HG03432 (cell line): ENCODE results near the gene MBNL2.
"Not testable (repeated sequence)": the region's sequence is repeated elsewhere in the genome, so short reads cannot be mapped to it uniquely, and the experiment has no call there.

Experiments
- ATAC-seq: cut with Tn5 transposase; IDR thresholded peaks from one replicate; pipeline ENCODE4 v1.9.1; 2021; ENCODE audit warnings: mild to moderate bottlenecking, moderate library complexity; ENCODE audit not compliant: unreplicated experiment

MBNL2 gene

GRCh38 chr13:97207252-97207651, 14.9 kb upstream of the MBNL2 start:
- not testable (repeated sequence) for ATAC-seq

- no peak for ATAC-seq
Measured at GRCh38 chr13:97211300-97211699, 10.8 kb upstream of the MBNL2 start.

DNA sequence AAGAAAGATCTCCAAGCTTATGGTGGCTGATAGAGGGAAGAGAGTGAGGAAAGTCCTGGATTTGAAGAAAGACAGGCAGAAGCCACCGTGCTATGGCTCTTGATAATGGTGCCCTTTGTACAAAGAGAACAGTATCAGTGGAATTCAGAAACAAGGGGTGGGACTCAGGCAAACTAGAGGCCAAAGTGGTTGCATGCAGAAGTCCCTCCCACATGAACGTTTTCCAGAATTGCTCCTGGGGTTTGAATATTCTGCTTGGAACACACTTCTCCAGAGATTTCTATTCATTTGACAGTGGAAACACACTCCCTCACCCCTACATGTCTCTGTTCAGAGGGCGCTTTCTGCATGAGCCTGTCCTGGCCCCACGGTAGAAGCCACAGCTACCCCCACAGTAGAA, 10.1 kb upstream of the MBNL2 start:
- ATAC-seq, result no peak

- peak; percentile 61 for ATAC-seq
Measured at GRCh38 chr13:97212601-97213040, 9.5 kb upstream of the MBNL2 start.

DNA sequence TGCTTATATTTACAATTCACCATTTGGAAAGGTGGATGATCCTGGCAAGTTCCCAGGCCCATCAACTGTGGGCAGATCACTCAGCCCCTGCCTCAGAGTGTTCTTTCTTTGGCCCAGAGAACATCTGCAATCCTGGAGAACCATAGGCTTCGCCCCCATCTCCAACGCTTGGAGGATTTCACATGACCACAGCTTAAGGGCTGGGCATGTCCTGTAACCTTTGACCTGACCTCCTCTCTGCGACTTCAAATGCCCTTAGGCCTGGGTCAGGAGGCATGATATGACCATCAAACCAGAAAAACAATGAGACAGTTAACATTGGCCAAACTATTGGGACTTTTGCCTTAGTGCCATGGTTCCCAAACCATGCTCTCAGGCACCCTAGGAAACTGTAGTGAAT, 7.2 kb upstream of the MBNL2 start:
- peak; percentile 9 for ATAC-seq

DNA sequence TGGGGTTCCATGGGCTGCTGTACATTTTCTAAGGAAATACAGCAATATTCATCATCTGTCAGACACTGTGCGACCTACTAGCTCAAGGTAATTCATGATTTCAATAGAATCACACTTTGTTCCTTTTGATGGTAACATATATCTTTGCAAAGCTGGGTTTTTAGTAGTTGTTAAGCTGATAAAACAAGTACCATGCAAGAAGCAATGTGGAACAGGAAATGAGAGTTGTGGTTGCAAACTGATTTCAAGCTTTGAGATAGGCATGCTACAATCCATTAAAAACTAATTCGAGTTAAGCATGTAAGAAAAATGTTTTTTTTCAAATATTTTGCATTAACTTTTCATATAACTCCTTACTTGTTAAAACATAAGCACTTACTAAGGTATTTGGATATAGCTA, 6.8 kb upstream of the MBNL2 start:
- ATAC-seq, result peak; percentile 53

- no peak for ATAC-seq
Measured at GRCh38 chr13:97219226-97219625, 2.9 kb upstream of the MBNL2 start.

DNA sequence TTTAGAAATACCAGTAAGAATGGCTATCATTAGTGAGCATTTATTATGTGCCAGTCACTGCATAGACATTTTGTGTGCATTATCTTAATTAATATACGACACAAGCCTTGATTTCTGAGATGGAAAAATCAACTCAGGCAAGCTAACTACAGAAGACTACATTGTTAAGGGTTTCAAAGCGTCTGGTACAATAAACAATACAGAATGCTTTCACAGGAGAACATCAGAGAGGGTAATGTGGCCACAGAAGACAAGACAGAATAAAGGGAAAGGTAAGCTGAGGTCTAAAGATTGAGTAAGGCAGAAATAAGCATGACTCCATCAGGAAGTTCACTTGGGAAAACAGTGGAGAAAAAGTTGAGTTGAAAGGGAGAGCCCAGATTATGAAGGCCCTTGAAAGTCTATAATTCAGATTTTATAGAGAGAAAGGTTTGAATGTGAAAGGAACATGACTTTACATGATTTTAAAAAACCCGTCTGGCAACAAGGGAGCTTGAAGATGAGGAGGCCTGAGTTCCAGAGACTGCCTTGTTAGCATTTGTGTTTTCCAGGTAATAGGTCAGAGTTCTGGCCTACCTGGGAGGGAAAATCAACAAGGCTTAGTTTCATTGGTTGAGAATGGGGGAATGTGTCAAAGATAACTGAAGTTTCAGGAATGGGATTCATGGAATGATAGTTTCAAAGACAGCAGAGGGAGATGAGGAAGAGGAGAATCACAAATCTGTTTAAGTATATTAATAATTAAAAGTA, 1.8 kb upstream of the MBNL2 start:
- no peak for ATAC-seq

- ATAC-seq, result no peak
Measured at GRCh38 chr13:97221046-97221445, 1.1 kb upstream of the MBNL2 start.

DNA sequence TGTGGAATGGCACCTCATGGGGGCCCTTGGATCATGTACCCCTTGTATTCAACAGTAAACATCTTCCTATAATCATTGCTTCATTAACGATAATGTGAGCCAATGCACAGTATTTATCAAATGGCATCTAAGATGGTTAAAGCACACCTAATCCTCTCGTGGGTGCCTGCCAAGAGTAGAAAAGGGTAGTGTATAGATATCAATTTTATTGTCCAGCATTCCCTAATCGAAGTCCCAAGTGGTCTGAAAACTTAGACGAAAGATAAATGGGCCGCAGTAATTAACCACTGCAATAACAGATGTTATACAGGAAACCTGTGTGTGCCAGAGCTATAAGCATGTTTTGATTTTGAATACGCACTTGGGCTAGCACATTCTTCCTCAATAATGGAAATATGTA, 667 bp upstream of the MBNL2 start:
- ATAC-seq, result no peak

- ATAC-seq, result no peak
Measured at GRCh38 chr13:97223037-97223710, 1.0 kb downstream of the MBNL2 start.

DNA sequence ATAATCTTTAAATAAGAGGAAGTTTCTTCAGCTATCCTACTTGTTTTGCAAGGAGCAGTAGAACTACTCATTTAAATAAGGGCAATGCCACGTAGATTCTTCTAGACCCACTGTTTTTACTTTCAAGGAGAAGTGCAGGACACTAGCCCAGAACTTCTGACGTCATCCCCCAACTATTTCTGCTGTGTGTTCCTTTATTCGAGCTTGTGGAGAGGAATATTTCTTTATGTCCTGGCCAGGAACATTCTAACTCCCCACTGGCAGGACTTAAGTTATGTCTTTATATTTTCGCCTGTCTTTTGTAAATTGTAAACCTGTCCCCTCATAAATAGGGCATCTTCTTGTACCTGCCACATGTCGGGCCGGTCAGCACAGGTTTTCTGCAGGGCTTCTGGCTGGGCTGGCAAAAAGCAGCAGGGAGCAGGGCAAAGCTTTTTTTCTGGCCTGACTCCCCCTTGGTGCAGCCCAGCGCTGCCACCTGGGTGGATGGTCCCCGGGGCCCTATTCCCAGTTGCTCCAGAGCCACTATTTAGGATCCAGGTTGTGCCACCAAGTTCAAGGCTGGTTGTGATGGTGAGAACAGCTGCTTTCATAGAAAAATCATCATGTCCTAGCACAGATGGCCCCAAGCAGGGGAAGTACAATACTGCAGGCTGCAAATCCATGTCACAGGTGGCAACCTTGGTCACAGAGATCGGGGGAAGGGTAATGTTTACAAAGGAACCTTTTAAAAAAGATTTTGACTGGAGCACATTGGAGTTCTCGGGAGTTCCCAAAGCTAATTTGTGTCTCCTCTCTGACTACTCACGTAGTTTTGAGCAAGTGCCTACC, 1.8 kb downstream of the MBNL2 start:
- ATAC-seq, result peak; percentile 14

DNA sequence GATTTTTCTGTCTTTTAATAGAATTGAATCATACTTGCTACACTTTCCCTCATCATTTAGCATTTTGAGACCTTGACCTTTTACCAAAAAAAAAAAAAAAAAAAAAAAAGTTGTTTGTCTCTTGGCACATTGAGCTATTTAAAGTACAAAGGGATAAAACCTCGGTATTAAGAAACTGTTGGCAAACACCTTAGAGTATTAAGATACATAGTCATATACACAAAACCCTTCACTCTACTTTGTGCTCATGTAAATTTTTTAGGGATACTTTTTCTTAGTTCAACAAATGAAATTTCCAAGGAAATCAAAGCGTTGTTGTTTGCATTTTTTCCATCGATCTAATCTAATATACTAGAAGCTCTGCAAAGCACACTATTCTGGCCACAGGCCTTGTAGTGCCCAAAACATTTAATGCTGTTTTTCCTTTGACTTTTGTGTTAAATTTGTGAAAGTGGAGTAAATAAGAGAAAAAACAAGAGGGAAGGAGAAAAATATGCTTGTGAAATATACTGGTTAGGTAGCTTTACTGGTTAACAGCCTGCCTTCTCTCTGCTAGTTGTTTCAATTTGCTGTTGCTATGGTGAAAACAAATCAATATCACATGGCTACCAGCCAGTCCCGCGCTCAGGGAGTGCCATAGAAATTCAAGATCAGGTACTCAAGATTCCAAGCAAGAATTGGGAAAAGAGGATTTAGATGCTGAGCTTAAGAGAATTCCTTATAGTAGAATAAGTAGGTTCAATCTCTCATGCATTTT, 2.6 kb downstream of the MBNL2 start:
- no peak for ATAC-seq

GRCh38 chr13:97225533-97225932, 3.4 kb downstream of the MBNL2 start:
- ATAC-seq, result no peak

GRCh38 chr13:97226013-97226412, 3.9 kb downstream of the MBNL2 start:
- no peak for ATAC-seq

GRCh38 chr13:97226788-97227627, 4.9 kb downstream of the MBNL2 start:
- ATAC-seq, result peak; percentile 65

DNA sequence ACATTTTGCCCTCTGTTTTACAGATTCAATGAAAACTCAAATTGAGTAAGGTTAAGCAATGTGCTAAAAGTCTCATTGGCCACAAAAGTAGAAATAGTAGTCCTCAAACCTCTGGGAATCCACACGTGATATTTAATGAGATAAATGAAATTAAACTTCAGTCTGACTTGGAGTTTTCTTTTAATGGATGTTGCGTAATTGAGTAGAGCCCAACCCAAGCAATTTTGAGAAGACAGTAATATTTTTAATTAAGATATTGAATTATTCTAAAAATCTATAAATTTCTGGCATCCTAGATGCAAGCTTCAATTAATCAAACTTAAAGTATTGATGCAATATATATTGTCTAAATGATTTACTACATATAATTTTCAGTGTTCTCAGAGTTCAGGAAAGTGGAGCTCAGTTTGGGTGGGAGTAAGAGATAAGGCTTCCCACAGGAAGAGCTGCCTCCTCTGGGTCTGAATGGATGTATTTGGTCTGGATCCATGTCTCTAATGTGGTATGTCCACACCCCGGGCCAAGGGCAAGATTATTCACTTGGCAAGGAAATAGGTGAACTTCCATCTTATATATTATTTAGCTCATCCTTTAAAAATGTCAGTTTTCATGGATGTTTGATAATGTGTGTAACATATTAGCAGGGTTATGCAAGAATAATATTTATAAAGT, 6.9 kb downstream of the MBNL2 start:
- ATAC-seq, result no peak

GRCh38 chr13:97229699-97230098, 7.6 kb downstream of the MBNL2 start:
- ATAC-seq, result no peak

GRCh38 chr13:97231118-97231828, 9.1 kb downstream of the MBNL2 start:
- no peak for ATAC-seq
